Stimulated activated CD8-positive, alpha-beta memory T cell treated with anti-CD3 and anti-CD28 coated beads, Interleukin-2, amount 100 ng/mL, for 1 hour (primary cell): ENCODE results near the gene CPN2.

ENCODE experiments used
- DNase-seq, 2 donors: peaks; one replicate each; pipeline ENCODE4 v3.0.0-alpha.2; 2020; ENCODE audit warnings: low read depth in 2 of 2

CPN2 gene

DNA sequence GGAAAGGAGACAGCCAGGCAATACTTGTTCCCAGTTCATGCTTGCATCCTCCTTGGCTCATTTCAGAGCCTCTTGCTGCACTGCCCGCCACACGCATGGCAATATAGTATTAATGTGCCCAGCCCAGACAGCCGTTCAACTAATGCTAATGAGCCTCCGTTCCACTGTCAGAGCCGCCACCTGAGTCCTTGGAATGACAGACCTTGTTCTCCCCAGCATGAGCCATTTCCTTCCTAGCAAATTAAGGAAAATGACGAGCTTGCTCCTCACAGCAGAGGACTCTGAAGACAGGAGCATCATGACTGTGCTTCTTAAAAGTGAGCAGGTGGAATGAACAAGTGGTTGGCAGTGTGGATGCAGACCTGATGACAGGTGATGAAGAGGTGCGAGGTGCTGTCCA lies 29.2 kb upstream of the CPN2 start:
- DNase-seq: no peak

GRCh38 chr3:194379651-194380050 lies 28.5 kb upstream of the CPN2 start:
- DNase-seq: no peak

DNA sequence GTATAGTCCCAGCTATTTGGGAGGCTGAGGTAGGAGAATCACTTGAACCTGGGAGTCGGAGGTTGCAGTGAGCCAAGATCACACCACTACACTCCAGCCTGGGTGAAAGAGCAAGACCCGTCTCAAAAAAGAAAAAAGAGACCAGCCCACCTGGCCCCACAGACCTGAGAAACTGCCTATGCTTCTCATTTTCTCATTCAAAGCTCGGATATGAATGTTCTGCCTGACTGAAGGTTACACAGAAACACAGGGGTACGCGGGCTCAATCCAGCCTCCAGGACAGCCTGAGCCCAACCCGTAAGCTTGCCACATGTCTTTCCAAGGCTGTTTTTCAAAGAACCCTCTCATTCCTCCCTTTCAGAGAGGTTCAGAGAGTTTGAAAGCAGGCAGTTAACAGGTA lies 28.1 kb upstream of the CPN2 start:
- DNase-seq: no peak

DNA sequence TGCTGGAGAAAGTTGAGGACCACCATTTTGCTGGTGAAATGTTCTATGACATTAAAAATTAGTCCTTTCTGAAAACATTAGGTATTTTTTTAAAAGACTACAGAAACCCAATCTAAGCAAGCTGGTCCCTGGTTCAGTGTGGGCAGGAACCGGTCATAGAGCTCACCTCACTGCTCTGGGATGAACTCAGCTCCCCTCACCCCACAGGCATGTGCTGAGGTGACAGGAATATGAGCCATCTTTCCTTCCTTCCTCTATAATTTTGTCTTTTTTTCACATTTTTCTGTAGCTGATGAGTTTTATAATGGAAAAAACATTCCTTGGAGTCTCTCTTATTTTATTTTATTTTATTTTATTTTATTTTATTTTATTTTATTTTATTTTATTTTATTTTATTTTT lies 26.6 kb upstream of the CPN2 start:
- DNase-seq: no peak

DNA sequence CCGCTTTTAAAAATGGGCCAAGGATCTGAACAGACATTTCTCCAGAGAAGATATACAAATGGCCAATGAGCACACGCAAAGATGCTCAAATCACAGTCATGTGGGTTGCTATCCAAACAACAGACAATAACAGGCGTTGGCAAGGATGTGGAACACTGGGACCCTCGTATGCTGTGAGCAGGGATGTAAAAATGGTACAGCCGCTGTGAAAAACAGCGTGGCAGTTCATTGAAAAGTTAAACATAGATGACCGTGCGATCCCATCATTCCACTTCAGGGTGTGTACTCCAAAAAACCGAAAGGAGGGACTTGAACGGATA lies 25.1 kb upstream of the CPN2 start:
- DNase-seq: no peak

GRCh38 chr3:194375473-194376240 lies 24.5 kb upstream of the CPN2 start:
- DNase-seq: no peak

DNA sequence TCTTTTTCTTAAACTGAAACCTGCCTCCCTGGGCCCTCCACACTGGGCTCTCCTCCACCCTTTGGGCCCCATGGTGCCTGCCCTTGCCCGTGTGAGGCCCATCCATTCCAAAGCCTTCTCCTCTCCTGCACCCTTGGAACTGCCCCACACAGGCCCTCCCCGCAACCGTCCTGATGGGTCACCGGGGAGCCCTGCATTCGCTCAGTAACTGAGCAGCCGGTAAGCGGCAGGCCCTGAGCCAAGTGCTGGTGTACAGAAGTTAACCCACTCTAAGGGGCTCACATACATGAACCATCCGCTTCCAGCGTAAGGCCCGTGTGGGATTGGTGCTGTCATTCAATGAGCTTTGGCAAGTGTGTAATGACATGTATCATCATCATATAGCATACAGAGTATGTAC lies 23.8 kb upstream of the CPN2 start:
- DNase-seq: no peak

GRCh38 chr3:194373899-194374298 lies 22.8 kb upstream of the CPN2 start:
- DNase-seq: no peak

DNA sequence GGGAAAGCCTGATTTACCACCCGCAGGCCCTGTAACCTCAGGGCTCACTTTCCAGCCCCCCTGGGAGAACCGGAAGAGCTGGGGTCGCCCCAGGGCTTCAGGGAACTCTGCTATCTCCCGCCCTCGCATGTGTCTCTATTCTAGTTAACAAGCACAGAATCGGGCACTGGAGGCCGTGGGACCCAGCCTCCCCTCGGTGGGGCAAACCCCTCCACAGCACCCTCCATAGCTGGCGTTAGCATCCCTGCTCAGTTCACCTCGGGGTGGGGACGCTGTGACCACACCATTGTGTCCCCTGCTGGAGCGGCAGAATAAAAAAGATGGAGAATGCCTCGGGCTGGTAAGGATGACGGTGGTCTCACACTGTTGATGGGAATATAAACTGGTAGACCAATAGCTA lies 21.9 kb upstream of the CPN2 start:
- no peak for DNase-seq

GRCh38 chr3:194370753-194371152 lies 19.6 kb upstream of the CPN2 start:
- no peak for DNase-seq

GRCh38 chr3:194369522-194370279 lies 18.6 kb upstream of the CPN2 start, which contains the start of gene LRRC15:
LRRC15 (minus strand) TSS chr3:194369743; CDS start chr3:194361043, 8,700 bp downstream.
- no peak for DNase-seq

- no peak for DNase-seq
Observed at GRCh38 chr3:194368918-194369317, 17.8 kb upstream of the CPN2 start.

DNA sequence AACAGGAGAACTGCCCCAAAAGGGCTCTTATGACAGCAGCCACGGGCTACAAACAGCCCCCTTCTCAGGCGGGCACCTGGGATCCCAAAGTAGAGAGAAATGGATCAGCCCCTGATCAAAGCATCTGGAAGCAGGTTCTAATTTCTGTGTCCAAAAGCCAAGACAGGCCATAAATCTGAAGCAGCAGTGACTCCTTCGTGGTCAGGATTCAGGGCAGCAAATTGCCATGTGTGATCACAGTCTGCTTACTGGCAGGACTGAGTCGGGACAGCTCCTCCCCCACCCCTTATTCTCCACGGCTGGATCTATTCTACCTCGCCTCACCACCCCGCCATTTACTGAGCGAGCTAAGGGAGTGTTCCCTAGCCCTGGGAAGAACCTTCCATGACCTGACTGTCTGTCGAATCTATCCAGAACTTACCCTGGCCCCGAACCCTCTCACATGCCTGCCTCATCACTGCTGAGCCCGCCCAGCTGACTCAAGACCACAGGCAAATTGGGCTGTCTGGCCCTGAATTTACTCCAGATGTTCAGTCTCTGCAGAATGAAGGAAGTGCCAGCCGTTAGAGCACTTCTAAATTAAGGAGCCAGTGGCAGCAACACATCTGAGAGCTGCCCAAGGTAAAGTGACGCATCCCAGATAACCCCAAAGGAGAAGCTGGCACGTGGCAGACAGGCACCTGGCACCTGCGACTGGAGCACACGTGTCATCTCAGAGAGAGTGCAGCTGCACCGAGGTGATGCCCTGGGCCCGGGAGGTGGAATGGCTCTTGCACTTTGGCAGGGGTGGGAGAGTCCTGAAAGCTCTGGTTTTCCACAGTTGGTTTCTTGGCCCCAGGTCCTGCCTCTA lies 17.1 kb upstream of the CPN2 start:
- no peak for DNase-seq

DNA sequence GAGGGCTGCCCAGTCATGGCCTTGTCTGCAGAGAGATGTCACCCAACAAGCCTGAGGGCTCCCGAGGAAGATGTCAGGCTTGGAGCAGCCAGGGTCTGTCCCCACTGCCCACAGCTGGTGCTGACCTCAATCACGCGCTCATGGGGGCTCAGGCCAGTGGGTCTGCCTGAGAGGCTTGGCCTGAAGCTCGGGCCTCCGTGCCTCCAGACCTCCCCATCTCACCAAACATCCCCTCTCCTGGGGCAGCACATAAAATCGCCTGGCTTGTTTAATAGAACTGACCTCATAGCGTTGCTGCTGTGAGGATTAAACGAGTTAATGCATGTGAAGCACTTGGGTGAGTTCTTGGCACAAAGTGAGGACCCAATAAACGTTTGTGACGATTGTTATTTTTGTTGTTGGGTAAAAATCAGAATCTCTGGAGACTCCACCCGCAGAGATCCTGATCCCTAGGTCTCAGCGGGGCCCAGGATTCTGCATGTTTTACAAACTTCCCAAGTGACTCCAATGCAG lies 14.9 kb upstream of the CPN2 start:
- no peak for DNase-seq

GRCh38 chr3:194365526-194365925 lies 14.4 kb upstream of the CPN2 start:
- no peak for DNase-seq

- no peak for DNase-seq
Observed at GRCh38 chr3:194364652-194365434, 13.7 kb upstream of the CPN2 start.

DNA sequence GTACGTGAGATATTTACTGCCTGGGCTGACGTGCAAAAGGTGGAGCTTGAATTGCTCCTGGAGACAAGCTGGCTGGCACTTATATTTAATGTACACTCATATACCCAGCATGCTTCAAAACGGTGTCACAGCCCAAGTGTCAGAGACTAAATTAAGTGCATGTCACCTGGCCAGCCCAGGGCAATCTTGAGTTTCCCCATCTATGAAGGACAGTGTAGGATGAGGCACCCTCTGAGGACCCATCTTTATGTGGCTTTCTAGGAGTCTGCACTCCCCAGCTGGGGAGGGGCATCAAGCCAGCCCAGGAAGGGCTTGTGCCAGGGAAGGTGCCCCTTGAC lies 13.2 kb upstream of the CPN2 start:
- no peak for DNase-seq

GRCh38 chr3:194360568-194360967 lies 9.4 kb upstream of the CPN2 start:
- no peak for DNase-seq

DNA sequence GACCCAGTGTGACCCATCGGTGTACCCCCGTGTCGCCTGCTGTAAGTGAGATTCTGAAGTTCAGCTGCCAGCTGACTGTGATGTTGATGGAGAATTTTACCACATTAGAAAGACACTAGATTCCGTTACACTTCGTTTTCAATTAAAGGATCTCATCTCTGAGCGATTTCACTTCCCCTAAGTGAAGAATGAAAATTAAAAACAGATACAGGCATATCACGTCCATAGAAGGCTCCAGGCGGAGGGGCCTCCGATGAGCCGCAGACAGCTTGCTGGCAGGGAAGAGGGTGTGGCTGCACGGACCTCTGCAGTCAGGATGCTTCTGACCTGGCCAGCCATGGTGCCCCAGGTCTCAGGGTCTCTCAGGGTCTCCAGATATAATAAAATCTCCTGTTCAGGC lies 6.6 kb upstream of the CPN2 start:
- DNase-seq: no peak

DNA sequence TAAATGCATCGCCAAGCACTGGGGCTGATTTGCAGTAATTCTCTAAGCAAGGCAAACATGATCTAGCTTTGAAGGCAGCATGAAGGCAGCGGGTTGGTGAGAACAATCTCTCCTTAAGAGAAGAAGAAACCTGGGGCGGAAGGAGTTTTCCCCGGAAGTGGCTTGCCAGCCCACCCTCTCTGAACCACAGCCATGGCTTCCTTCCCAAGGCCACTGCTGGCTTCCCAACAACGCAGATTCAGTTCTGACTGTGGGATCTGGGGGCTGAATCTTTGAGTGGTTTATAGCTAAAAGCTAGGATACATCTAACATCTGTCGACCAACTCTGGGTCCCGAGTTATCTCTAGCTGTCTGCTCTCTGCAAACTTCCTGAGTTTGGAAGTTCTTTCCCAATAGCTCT lies 4.3 kb upstream of the CPN2 start:
- no peak for DNase-seq

GRCh38 chr3:194354315-194354714 lies 3.2 kb upstream of the CPN2 start:
- no peak for DNase-seq
